NCI-H748 treated with DMSO at 0.1 percent for 48 hours (cell line): Measurements from ENCODE around the gene MEI1.
"Not testable (repeated sequence)": the region's sequence is repeated elsewhere in the genome, so short reads cannot be mapped to it uniquely, and the experiment has no call there.

Source experiments
- DNase-seq: peaks from one replicate; lab custom pipeline; 2025; lab: John Stamatoyannopoulos, UW

Gene MEI1

DNA sequence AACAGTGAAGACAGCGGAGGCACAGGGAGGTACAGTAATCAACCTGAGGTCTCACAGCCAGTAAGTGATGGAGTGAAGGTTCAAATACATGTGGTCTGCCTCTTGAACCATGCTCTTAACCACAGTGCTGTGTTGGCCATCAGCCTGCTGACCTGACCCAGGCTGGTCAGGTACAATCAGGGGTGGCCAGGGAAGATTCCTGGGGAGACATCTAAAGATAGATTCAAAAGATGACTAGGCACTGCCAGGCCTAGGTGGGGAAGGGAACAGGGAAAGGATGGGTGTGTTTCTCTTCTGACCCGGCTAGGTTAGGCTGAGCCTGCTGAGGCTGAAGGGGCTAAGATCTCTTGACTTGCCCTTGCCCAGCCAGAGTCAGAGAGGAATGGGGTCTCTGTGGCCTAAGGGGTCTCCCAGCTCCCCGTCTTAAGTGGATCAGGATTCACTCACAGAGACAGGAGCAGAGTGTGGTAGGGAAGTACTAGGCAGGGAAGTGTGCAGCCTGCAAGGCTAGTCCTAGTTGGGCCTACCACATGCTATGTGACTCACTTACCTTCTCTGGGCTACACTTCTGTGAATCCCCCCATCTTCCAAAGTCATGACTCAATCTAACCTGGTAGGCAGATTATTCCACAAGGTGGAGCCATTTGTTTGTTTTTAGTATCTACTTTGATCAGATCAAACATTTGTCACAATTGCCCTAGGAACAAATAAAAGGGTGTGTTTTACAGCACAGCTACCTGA, 123.2 kb downstream of the MEI1 start:
- peak; percentile 65 for DNase-seq

DNA sequence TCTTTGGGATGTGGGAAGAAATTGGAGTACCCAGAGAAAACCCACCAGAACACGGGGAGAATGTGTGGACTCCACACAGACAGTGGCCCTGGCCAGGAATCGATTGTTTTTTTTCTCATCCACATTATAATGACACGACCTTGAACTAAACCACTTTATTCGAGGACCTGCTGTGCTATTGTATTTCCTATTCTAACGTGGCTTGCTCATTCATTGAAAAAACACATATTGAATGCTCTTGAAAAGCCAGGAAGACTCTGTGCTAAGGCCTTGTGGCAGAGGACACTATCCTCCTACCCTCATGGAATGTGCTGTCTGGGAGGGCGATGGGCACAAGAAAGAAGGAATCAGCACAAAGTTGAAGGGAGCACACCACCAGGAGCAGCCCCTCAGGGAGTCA, 124.5 kb downstream of the MEI1 start:
- DNase-seq, result no peak

DNA sequence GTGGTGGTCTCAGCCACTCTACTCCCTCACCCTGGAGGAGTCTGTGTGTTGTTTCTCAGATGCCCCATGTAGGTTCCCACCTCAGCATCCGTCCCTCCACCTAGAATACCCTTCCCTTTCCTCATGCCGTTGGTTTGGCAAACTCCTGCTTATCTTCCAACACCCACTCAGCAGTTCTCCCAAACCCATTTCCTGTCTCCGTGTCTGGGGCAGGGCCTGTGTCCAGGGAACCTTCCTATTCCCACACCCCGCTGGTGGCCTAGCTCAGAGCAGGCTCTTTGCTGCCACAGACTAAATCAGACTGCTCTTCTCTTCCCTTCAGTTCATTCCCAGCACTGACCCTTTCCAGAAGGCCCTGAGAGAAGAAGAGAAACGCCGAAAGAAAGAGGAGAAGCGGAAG, 126.1 kb downstream of the MEI1 start:
- no peak for DNase-seq

GRCh38 chr22:41826021-41826420, 126.7 kb downstream of the MEI1 start:
- no peak for DNase-seq

DNA sequence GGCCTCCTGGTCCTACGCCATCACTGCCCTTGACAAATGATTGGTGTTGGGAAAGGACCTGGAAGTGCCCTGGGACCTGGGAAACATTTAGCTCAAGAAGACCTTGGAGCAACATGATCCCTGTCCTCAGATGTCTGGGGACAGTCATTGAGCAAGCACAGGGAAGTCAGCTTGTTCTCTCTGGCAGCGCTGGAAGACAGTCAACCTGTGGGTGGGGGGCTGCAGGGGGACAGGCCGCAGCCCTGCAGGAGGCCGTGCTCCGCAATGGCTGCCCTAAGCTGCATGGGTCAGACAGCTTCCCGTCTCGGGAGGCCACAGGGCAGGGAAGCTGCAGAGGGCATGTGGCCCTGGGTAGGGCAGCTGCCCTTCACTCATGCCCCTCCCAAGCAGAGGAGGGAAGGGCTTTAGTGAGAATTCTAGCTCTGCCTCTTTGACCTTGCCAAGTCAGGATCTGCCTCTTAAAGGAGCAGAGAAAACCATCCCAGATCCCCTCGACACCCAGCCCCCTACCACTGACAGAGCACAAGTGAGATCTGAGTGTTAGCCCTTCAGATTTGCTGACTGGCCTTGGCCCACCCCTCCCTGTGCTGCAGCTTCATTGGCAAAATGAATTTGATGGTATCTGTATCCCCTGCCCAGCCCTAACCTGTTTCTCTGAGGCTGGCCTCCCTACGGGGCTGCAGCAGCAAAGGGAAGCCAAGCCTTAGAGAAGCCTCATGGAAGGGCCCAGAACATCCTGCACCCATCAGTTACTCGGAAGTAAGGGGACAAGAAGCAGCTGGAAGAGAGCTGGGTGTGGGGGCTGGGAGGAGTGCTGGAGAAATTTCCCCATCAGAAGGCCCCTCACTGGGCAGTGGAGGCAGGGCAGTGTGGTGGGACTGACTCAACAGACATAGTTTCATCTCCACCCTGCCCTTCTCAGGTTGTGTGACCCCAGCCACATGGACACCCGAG, 127.4 kb downstream of the MEI1 start:
- no peak for DNase-seq

DNA sequence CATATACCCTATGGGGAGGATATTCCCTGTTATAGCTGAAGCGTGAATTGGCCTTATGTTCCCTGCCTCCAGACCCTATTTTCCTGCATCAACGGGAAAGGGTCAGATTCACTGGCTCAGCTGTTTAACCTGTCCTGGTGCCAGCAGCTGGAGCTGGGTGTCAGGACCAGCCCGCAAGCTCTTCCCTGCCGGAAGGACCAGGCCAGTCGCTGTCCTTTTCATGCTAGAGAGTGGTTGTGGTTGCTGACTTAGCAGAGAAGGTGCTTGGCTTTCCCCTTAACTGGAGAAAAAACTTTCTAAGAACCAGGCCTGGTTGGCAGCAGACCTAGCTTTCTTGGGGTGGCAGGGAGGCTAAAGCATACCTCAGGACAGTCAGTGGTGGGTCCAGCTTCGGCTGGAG, 128.4 kb downstream of the MEI1 start:
- DNase-seq, result no peak

DNA sequence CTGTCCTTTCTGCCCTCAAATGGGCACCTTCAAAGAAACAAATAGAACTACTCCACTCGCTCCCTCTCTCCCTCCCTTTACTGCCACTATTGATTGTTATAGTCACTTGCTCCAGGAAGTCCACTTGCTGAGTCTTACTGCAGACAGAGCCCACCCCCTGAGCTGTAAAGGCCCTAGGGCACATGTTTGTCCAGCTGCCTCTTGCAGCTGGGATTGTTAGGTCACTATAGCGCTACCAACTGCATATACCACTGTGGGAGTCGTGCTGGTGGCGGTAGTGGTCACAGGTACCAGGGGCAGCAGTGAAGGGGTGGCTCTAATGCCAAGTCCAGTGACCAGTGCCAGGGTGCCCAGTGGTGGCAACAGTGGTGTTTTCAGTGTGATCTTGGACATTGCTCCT, 129.2 kb downstream of the MEI1 start:
- DNase-seq, result peak; percentile 77

- DNase-seq, result no peak
Observed at GRCh38 chr22:41830174-41830573, 130.9 kb downstream of the MEI1 start.

DNA sequence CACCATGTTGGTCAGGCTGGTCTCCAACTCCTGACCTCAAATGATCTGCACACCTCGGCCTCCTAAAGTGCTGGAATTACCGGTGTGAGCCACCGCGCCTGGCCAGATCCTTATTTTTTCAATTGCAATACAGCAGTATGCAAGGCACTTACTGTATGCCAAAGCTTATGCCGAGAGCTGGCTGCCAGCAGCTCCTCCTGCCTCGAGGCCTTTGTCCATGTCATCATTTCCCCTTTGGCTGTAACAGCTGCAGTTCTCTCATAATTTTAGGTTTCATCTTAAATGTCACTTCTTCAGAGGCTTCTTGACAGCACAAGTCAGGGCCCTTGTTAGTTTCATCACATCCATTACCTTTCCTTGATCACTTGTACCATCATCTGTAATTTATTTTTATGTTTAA, 132.1 kb downstream of the MEI1 start:
- no peak for DNase-seq

GRCh38 chr22:41831828-41832552, 132.7 kb downstream of the MEI1 start:
- no peak for DNase-seq

GRCh38 chr22:41832553-41833368, 133.5 kb downstream of the MEI1 start, which contains the start of gene SREBF2:
Gene SREBF2, plus strand, starts transcription at chr22:41833105. Its CDS starts 166 bp downstream, at chr22:41833271.
- DNase-seq, result peak; percentile 98

DNA sequence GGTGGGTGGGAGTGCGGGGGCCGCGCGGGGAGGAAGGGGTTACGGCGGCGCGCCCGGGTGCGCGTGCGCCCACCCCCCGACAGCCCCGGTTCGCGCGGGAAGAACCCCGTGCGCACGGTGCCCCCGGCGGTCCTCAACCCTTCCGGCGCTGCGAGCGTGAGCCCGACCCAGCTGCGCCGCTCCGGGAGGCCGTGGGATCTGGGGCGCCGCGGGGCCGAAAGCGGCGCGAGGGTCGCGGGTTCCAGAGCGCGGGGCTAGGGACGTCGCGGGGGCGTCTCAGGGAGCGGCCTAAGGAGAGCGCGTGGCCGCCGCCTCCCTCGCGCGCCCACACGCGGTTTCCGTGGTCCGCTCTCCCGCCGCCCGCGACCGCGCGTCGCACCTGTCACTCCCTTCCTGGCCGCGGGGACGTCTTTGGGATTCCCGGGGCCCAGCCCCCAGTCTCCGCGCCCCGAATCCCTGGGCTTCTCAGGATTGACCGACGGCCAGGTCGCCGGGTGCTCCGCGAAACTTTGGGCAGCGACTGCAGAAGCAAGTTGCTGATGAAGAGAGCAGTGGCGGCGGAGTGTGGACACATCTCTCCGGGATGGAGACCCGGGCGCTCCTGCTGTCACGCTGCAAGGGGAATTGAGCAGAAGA, 134.2 kb downstream of the MEI1 start:
- no peak for DNase-seq

- DNase-seq, result peak; percentile 8
Observed at GRCh38 chr22:41834005-41834944, 135.0 kb downstream of the MEI1 start.

GRCh38 chr22:41835462-41835861, 136.2 kb downstream of the MEI1 start:
- DNase-seq, result not testable (repeated sequence)

GRCh38 chr22:41836551-41836950, 137.2 kb downstream of the MEI1 start:
- no peak for DNase-seq

GRCh38 chr22:41838842-41839618, 139.7 kb downstream of the MEI1 start:
- no peak for DNase-seq

DNA sequence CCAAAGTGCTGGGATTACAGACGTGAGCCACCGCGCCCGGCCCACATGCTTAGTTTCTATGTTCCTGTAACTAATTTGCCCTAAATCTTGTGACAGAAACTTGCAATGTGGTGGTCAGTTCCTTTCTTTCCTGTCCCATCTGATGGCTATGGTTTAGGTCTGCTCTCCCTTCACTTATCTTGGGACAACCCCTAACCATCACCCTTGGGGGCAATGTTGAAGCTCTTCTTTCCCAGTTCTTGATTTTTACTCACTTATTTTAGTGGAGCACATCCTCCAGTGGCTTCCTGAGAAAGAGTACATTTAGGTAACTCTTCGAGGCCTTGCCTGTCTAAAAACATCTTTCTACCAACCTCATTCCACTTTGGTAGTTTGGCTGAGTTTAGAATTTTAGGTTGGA, 140.9 kb downstream of the MEI1 start:
- no peak for DNase-seq

GRCh38 chr22:41841085-41841712, 141.9 kb downstream of the MEI1 start:
- DNase-seq, result no peak
